Natural killer cell (primary cell): Measurements from ENCODE around the gene EFCAB10. TPM values are rescaled to one million over a fixed set of nuclear protein-coding genes. Genes with fewer than 3 reads are reported as not detected.

Source experiments
- ATAC-seq, 3 donors: fragments of 150-1000 bp in 2 of 3; fragments of 200-7000 bp in 1 of 3; cut with Tn5 transposase; 1 replicate in 1 of 3; 2 replicates in 2 of 3; pipeline ENCODE4 v1.10.0; 2021; ENCODE audit warnings: mild to moderate bottlenecking in 2 of 3, moderate library complexity in 2 of 3
- DNase-seq, 2 donors: peaks; one replicate each; pipeline versions ENCODE4 v3.0.0 to v3.0.0-alpha.2; 2013 to 2021; ENCODE audit warnings: mixed read lengths in 1 of 2
- H3K27ac ChIP-seq: one replicate; pipeline ENCODE4 v1.5.1; 2013; ENCODE audit warnings: mild to moderate bottlenecking, low read length
- H3K27me3 ChIP-seq: one replicate; pipeline ENCODE4 v1.6.1; 2013; ENCODE audit warnings: low read length; ENCODE audit not compliant: control insufficient read depth, insufficient read depth
- H3K36me3 ChIP-seq: one replicate; pipeline ENCODE4 v1.6.1; 2013; ENCODE audit warnings: low read length; ENCODE audit not compliant: control insufficient read depth, insufficient read depth
- H3K4me1 ChIP-seq: one replicate; pipeline ENCODE4 v1.6.1; 2013; ENCODE audit warnings: low read length; ENCODE audit not compliant: control insufficient read depth, insufficient read depth
- H3K4me3 ChIP-seq: one replicate; pipeline ENCODE4 v1.5.1; 2013; ENCODE audit warnings: low read length
- H3K9me3 ChIP-seq: one replicate; pipeline ENCODE4 v1.6.1; 2013; ENCODE audit warnings: low read length; ENCODE audit not compliant: control insufficient read depth, insufficient read depth
- H3K27ac Mint-ChIP-seq, 2 donors: one replicate each; pipeline ENCODE4 v1.8.0; 2022; ENCODE audit warnings: mild to moderate bottlenecking in 2 of 2, mixed read lengths in 2 of 2, moderate library complexity in 1 of 2
- H3K27me3 Mint-ChIP-seq, 2 donors: one replicate each; pipeline ENCODE4 v1.8.0; 2022; ENCODE audit warnings: low read depth in 2 of 2, mixed read lengths in 2 of 2
- H3K36me3 Mint-ChIP-seq: one replicate; pipeline ENCODE4 v1.8.0; 2022; ENCODE audit warnings: mixed read lengths
- H3K4me1 Mint-ChIP-seq, 2 donors: one replicate each; pipeline ENCODE4 v1.8.0; 2022; ENCODE audit warnings: mixed read lengths in 2 of 2
- H3K4me3 Mint-ChIP-seq: one replicate; pipeline ENCODE4 v1.8.0; 2022; ENCODE audit warnings: mild to moderate bottlenecking, moderate library complexity, mixed read lengths
- H3K9me3 Mint-ChIP-seq, 2 donors: one replicate each; pipeline ENCODE4 v1.8.0; 2022; ENCODE audit warnings: mixed read lengths in 2 of 2
- WGBS: methylation state at CpG from one replicate; pipeline ENCODE4 v1.1.7; 2013; ENCODE audit warnings: missing lambda C conversion rate; ENCODE audit not compliant: insufficient coverage; 5-methylcytosine and 5-hydroxymethylcytosine counted together
- intact Hi-C: fragments of 100-400 bp; cut with micrococcal nuclease; formaldehyde crosslinking; loops from one replicate; pipeline ENCODE4 v1.14.2; 2022
- total RNA-seq, 4 donors: library from RNA; stranded (reverse); fragments of 120-200 nt in 1 of 4; gene quantifications; one replicate each; pipeline versions ENCODE4 v1.2.3 to v1.2.4, GENCODE V29; 2013 to 2022
- TF ChIP-seq, protein P1 (sequence below): fragments of 200-600 bp; IDR thresholded peaks from one replicate; pipeline ENCODE4 v1.8.0; 2022; ENCODE audit warnings: antibody characterized with exemption

The EFCAB10 gene
- total RNA-seq, 3 donors from 2014 or later (not counting 1 experiment from before 2014, with no cell fraction given): 0.43 to 1.9 TPM; not detected in 1

- DNase-seq (no peak), ATAC-seq (no peak)
- Histone ChIP-seq H3K4me1 (peaks cover 7% of the 10 kb centered on the region), H3K27ac (no peak overlapping the region), H3K27me3 (peaks cover 8% of the 10 kb centered on the region), H3K36me3 (no peaks in the 10 kb centered on the region), H3K9me3 (peaks cover 13% of the 10 kb centered on the region), H3K4me3 (no peak overlapping the region)
- 88% methylated on average over 33 of the region's 39 CpGs for WGBS
- Mint-ChIP-seq H3K27me3 (peaks cover 19% of the 10 kb centered on the region in 2 donors), H3K4me3 (no peak overlapping the region), H3K36me3 (no peaks in the 10 kb centered on the region), H3K27ac (no peak overlapping the region), H3K9me3 (peaks cover 0 to 5% of the 10 kb centered on the region in 2 donors), H3K4me1 (peaks cover 0 to 8% of the 10 kb centered on the region in 2 donors)
- intact Hi-C loops: no loop called here
- TF ChIP-seq, protein P1, sequence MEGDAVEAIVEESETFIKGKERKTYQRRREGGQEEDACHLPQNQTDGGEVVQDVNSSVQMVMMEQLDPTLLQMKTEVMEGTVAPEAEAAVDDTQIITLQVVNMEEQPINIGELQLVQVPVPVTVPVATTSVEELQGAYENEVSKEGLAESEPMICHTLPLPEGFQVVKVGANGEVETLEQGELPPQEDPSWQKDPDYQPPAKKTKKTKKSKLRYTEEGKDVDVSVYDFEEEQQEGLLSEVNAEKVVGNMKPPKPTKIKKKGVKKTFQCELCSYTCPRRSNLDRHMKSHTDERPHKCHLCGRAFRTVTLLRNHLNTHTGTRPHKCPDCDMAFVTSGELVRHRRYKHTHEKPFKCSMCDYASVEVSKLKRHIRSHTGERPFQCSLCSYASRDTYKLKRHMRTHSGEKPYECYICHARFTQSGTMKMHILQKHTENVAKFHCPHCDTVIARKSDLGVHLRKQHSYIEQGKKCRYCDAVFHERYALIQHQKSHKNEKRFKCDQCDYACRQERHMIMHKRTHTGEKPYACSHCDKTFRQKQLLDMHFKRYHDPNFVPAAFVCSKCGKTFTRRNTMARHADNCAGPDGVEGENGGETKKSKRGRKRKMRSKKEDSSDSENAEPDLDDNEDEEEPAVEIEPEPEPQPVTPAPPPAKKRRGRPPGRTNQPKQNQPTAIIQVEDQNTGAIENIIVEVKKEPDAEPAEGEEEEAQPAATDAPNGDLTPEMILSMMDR: no peak
These were observed 1.8 kb upstream of the EFCAB10 start for GRCh38 chr7:105583061-105583460.

DNA sequence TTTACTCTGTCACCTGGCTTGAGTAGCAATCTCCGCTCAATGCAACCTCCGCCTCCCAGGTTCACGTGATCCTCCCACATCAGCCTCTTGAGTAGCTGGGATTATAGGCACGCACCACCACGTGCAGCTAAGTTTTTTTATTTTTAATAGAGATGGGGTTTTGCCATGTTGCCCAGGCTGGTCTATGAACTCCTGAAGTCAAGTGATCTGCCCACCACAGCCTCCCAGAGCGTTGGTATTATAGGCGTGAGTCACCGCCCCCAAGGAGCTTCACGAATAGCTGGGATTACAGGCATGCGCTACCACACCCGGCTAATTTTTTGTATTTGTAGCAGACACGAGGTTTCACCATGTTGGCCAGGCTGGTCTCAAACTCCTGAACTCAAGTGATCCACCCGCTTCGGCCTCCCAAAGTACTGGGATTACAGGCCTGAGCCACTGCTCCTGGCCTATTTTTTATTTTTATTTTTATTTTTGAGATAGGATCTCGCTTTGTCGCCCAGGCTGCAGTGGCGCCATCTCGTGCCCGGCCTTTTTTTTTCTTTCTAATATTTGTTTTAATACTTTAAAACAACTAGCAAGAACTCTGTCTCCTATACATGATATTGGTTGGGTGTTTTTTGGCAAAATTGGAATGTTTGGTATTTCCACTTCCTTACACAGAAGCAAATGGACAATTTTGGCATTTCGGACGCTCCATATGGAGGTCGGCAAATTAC is 1.1 kb downstream of the EFCAB10 start:
- Histone ChIP-seq H3K36me3 (no peaks in the 10 kb centered on the region), H3K4me1 (peaks cover 7% of the 10 kb centered on the region), H3K9me3 (peaks cover 13% of the 10 kb centered on the region), H3K27ac (no peak overlapping the region), H3K4me3 (no peak overlapping the region), H3K27me3 (peaks cover 8% of the 10 kb centered on the region)
- no peaks in the 10 kb centered on the region for H3K36me3 Mint-ChIP-seq
- H3K9me3 Mint-ChIP-seq: peaks cover 0 to 5% of the 10 kb centered on the region in 2 donors
- DNase-seq: no peak
- H3K27me3 Mint-ChIP-seq: peaks cover 19% of the 10 kb centered on the region in 2 donors
- 96% methylated on average over 17 of the region's 22 CpGs for WGBS
- H3K4me3 Mint-ChIP-seq: no peak overlapping the region
- ATAC-seq: no peak
- H3K4me1 Mint-ChIP-seq: peaks cover 0 to 8% of the 10 kb centered on the region in 2 donors
- intact Hi-C loops: no loop called here
- H3K27ac Mint-ChIP-seq: no peak overlapping the region
- TF ChIP-seq, protein P1: no peak

DNA sequence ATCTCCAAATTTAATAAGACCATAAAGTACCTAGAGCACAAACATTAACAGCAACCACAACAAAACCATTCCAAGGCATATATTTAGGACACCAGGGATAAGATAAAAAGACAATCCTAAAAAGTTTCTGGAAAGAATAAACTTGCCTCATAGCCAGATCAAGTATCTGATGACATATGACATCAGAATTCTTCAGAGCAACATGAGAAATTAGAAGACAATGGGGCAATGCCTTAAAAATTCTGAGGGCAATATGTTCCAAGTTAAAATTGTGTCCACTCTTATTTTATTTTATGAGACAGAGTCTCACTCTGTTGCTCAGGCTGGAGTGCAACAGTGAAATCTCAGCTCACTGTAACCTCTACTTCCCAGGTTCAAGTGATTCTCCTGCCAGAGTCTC is 2.8 kb downstream of the EFCAB10 start:
- H3K4me3 Mint-ChIP-seq: no peak overlapping the region
- TF ChIP-seq, protein P1: no peak
- intact Hi-C loops: no loop called here
- H3K4me1 ChIP-seq: peaks cover 7% of the 10 kb centered on the region
- H3K27ac Mint-ChIP-seq: no peak overlapping the region
- ATAC-seq (no peak), DNase-seq (no peak)
- no peak overlapping the region for H3K27ac ChIP-seq
- H3K36me3 Mint-ChIP-seq: no peaks in the 10 kb centered on the region
- H3K9me3 Mint-ChIP-seq: peaks cover 0 to 2% of the 10 kb centered on the region in 2 donors
- H3K4me1 Mint-ChIP-seq: peaks cover 0 to 8% of the 10 kb centered on the region in 2 donors
- H3K36me3 ChIP-seq: no peaks in the 10 kb centered on the region
- H3K4me3 ChIP-seq: no peak overlapping the region
- H3K27me3 Mint-ChIP-seq: peaks cover 19% of the 10 kb centered on the region in 2 donors
- H3K9me3 ChIP-seq: no peaks in the 10 kb centered on the region
- peaks cover 8% of the 10 kb centered on the region for H3K27me3 ChIP-seq

GRCh38 chr7:105577251-105577650 is 4.0 kb downstream of the EFCAB10 start:
- Histone ChIP-seq H3K27me3 (peaks cover 8% of the 10 kb centered on the region), H3K27ac (no peak overlapping the region), H3K9me3 (no peaks in the 10 kb centered on the region), H3K36me3 (no peaks in the 10 kb centered on the region), H3K4me3 (no peak overlapping the region), H3K4me1 (peaks cover 7% of the 10 kb centered on the region)
- WGBS: 90% methylated on average over 1 of the region's 1 CpG
- no peak for ATAC-seq
- H3K9me3 Mint-ChIP-seq: no peaks in the 10 kb centered on the region
- H3K27ac Mint-ChIP-seq: no peak overlapping the region
- DNase-seq: no peak
- no peak overlapping the region for H3K4me3 Mint-ChIP-seq
- intact Hi-C loops: no loop called here
- H3K27me3 Mint-ChIP-seq: peaks cover 12 to 15% of the 10 kb centered on the region in 2 donors
- H3K36me3 Mint-ChIP-seq: no peaks in the 10 kb centered on the region
- H3K4me1 Mint-ChIP-seq: peaks cover 0 to 8% of the 10 kb centered on the region in 2 donors
- TF ChIP-seq, protein P1: no peak
